ENCODE results near the gene GNG7. TPM values are rescaled to one million over a fixed set of nuclear protein-coding genes. Genes with fewer than 3 reads are reported as not detected.
"Not testable (repeated sequence)": the region's sequence is repeated elsewhere in the genome, so short reads cannot be mapped to it uniquely, and the experiment has no call there.

The GNG7 gene
- polyA plus RNA-seq, 3 donors, result 2.8 to 4.0 (median 2.9) TPM

DNA sequence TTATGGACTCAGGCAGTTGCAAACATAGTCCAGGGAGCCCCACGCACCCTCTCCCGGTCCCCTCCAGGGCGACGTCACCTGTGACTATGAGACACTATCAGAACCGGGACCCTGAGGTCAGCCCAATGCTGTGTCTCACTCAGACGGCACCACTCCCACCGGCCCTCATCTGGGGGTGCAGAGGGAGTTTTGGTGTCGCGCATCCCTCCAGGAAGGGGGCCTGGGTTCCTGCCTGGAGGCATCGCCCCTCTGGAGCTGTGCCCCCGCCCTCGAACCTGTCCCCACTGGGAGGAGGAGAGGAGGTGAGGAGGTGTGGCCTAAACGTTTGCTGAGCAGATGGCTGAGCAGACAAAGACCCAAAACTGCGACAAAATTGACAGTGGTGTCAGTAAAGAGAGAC lies 175.3 kb downstream of the GNG7 start:
- WGBS, 3 donors, result 83 to 90% (median 87%) methylated on average over 14 of the region's 14 CpGs
- no peak overlapping the region for H3K27ac ChIP-seq (ENCODE audit: low read depth, low read length)

DNA sequence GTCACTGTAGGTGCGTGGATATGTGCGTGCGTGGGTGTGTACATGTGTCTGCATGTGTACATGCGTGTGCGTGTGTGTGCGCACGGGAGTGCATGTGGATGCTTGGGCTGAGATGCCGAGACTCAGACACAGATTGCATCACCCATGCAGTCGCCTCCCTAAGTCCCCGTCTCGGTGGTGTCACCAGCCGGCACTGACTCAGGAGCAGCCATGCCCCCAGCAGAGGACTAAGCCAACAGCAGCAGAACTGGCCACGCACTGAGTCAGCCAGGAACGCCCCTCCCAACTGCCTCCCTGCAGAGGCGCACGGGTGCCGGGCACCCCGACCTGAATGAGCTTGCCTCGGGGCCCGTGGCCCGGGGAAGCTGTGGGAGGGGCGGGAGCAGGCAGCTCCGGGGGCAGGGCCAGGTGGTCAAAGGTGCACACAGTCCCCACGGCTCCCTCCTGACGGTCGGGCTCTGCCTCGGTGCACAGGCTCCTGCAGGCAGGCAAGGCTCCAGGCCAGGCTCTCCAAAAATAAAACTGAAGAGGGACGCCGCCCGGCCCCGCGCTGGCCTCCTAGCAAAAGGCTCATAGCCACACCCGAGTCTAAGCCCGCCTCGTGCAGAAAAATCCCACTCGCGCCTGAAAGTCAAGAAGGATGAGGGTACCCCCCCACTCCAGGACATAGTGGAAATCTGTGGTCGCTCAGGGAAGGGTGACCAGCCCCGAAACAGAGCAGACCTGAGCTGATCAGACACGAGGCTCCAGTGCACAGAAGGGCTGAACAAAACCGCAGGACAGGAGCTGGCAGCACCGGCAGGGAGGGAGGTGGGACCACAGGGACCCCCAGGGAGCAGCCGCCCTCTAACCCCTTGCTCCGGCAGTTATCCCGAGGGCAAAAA lies 177.4 kb downstream of the GNG7 start:
- no peak overlapping the region for H3K27ac ChIP-seq (ENCODE audit: low read depth, low read length)
- 49 to 76% (median 62%) methylated on average over 43 to 45 of the region's 45 CpGs for WGBS, 3 donors

DNA sequence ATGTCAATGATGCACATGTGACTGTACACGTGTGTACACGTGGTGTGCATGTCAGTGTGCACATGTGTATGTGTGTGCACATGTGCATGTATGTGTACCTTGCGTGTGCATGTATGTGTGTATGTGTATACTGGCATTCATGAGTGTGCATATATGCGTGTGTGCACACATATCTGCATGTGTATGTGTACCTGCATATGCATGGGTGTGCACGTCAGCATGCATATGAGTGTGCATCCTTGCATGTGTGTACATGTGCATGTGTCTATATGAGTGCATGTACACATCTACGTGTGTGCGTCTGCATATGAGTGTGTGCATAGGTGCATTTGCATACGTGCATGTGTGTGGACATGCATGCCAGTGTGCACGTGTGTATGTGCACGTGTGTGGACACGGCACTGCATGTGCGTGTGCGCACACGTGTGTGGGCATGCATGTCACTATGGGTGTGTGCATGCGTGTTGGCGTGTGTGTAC lies 178.1 kb downstream of the GNG7 start:
- 88 to 94% (median 92%) methylated on average over 16 of the region's 16 CpGs for WGBS, 3 donors
- no peak overlapping the region for H3K27ac ChIP-seq (ENCODE audit: low read depth, low read length)

DNA sequence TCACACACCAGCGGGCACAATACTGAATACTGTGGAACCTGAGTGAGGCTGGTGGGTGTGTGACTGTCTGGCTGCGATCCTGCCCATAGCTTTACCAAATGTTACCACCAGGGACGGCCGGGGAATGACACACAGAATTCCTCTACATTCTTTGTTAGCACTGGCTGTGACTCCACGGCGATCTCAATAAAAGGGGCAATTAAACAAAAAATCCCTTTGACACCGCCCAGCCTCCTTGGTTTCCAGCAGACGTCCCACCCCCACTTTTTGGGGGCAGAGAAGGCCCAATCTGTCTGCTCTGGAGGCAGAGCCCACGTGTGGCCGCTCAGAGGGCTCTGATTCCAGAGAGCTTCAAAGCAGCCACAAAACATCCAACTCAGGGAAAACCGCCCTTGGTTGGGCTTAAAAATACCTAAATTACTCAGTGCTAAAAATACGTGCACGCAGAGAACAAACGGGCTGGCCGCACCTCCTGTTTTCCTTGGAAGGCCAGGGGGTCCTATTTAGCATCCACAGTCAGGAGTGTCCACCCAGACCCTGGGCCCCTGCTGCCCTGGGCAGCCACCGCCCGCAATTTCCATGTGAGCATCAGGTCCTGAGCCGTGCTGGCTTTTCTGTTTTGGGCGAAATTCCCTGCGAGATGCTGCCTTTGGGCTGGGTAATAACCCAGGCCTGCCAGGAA lies 178.7 kb downstream of the GNG7 start:
- 73 to 86% (median 76%) methylated on average over 20 of the region's 20 CpGs for WGBS, 3 donors
- H3K27ac ChIP-seq (ENCODE audit: low read depth, low read length), result no peak overlapping the region

GRCh38 chr19:2519482-2519881 lies 183.0 kb downstream of the GNG7 start:
- H3K27ac ChIP-seq (ENCODE audit: low read depth, low read length), result no peak overlapping the region
- WGBS, 3 donors, result 89 to 98% (median 91%) methylated on average over 6 of the region's 6 CpGs

DNA sequence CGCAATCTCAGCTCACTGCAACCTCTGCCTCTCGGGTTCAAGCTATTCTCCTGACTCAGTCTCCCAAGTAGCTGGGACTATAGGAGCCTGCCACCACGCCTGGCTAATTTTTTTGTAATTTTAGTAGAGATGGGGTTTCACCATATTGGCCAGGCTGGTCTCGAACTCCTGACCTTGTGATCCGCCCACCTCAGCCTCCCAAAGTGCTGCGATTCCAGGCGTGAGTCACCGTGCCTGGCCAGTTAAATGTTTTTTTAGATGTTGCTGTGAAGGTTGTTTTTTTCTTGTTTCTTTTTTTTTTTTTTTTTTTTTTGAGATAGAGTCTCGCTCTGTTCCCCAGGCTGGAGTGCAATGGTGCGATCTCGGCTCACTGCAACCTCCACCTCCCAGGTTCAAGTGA lies 183.6 kb downstream of the GNG7 start:
- H3K27ac ChIP-seq (ENCODE audit: low read depth, low read length), result not testable (repeated sequence)
- 82 to 94% (median 85%) methylated on average over 8 to 11 of the region's 11 CpGs for WGBS, 3 donors

GRCh38 chr19:2517881-2518601 lies 184.5 kb downstream of the GNG7 start:
- no peak overlapping the region for H3K27ac ChIP-seq (ENCODE audit: low read depth, low read length)
- 70 to 78% (median 71%) methylated on average over 33 to 35 of the region's 35 CpGs for WGBS, 3 donors

DNA sequence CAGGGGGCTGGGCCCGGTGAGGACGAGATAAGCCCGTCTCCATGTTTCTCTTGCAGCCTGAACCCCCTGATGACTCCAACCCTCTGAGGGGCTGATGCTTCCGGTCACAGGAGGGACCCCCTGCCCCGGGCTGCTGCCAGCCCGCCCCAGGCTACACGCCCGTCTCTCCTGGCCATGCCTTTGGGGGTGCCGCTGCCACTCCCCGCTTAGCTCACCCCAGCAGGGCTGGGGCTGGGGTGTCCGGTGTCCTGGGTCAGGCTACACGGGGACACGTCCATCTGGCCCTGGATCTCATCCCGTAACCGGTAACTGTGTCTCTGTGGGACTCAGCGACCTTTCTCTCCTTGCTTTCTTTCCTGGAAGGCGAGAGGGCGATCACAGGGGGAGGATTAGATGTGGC lies 185.8 kb downstream of the GNG7 start:
- no peak overlapping the region for H3K27ac ChIP-seq (ENCODE audit: low read depth, low read length)
- WGBS, 3 donors, result 85 to 87% (median 86%) methylated on average over 16 to 18 of the region's 18 CpGs

DNA sequence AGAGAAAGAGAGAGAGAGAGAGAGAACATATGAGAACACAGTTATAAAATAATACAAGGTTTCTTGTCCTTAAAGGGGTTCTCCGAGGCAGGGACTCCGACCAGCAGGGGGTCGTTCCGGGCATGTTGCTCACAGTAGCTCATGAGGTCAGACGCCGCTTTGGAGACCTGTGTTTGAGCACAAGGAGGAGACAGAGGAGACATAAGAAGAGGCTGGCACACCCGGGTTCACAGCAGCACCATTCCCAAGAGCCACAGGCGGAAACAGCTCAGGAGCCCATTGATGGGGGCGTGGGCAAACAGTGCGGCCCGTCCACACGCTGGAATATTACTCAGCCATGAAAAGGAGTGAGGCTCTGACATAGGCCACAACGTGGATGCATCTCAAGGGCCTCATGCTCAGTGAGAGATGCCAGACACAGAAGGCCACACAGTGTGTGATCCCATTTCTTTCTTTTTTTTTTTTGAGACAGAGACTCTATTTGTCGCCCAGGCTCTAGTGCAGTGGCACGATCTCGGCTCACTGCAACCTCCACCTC lies 187.4 kb downstream of the GNG7 start:
- H3K27ac ChIP-seq (ENCODE audit: low read depth, low read length), result no peak overlapping the region
- 92 to 96% (median 95%) methylated on average over 16 of the region's 16 CpGs for WGBS, 3 donors

- WGBS, 3 donors, result 57 to 73% (median 69%) methylated on average over 40 to 41 of the region's 41 CpGs
- H3K27ac ChIP-seq (ENCODE audit: low read depth, low read length), result no peak overlapping the region
Observed at GRCh38 chr19:2512523-2513431, 189.7 kb downstream of the GNG7 start.

GRCh38 chr19:2511991-2512390 lies 190.5 kb downstream of the GNG7 start:
- 89 to 91% (median 91%) methylated on average over 21 of the region's 21 CpGs for WGBS, 3 donors
- no peak overlapping the region for H3K27ac ChIP-seq (ENCODE audit: low read depth, low read length)

DNA sequence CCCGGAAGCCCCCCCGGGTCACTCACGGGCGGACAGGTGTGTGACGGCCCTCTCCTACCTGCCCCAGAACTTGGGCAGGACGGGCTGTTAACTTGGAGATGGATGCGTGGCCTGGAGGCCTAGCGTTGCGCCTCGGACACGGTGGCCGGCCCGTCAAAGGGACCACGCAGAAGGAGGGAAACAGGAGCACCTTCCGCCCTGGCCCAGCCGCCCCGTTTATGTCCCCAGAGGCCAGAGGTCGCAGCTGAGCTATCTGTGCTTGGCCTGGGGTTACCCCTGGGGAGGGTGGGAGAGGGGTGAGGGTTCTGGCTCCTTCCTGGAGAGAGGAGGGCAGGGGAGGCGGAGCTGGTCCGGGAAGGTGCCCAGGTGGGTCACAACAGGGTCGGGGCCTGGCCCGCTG lies 190.9 kb downstream of the GNG7 start:
- WGBS, 3 donors, result 87 to 92% (median 88%) methylated on average over 21 to 22 of the region's 22 CpGs
- H3K27ac ChIP-seq (ENCODE audit: low read depth, low read length), result no peak overlapping the region

GRCh38 chr19:2509096-2509495 lies 193.4 kb downstream of the GNG7 start:
- no peak overlapping the region for H3K27ac ChIP-seq (ENCODE audit: low read depth, low read length)
- WGBS, 3 donors, result 92 to 95% (median 92%) methylated on average over 8 of the region's 8 CpGs

DNA sequence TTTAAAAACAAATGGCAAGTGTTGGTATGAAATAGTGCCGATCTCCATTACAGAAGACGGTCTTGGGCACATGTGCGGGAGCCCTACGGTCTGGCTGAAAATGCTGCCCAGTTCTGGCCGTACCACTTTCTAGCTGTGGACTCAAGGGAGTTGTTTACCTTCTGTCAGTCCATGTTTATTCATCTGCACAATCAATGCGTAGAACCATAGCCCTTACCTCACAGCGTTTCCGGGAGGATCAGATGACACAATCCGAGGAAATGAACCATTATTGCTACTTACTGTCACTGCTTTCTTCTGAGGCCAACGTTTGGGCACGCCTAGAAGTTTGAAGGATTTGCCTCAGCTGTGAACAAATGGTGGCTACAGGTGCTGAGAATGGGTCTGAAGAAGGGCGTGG lies 195.4 kb downstream of the GNG7 start:
- WGBS, 3 donors, result 11 to 23% (median 23%) methylated on average over 12 of the region's 12 CpGs
- H3K27ac ChIP-seq (ENCODE audit: low read depth, low read length), result no peak overlapping the region

GRCh38 chr19:2506656-2507055 lies 195.8 kb downstream of the GNG7 start:
- H3K27ac ChIP-seq (ENCODE audit: low read depth, low read length), result not testable (repeated sequence)
- 49 to 77% (median 73%) methylated on average over 8 of the region's 8 CpGs for WGBS, 3 donors

DNA sequence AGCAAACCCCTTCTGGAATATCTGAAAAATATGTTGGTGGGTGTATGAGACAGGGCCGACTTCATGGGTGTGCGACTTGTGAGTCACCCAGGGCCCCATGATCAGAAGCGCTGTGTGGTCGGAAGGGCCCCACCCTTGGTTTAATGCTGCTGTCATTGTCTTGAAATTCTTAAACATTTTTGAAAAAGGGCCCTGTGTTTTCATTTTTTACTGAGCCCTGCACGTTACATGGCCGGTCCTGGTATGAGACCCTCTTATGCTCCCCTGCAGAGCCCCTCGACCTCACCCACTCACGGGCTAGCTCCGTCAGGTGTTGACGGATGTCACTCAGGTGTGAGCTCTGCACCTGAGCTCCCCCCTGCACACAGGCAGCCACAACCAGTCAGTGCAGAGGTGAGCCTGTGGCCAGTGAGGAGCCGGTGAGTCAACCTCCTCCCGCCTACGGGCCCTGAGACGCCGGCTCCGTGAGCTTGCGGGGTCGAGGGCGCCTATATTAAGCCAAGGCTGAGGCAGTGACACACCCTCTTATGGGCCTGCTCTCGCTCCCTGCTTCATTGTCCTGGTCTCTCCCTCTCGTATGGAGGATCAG lies 198.9 kb downstream of the GNG7 start:
- no peak overlapping the region for H3K27ac ChIP-seq (ENCODE audit: low read depth, low read length)
- 57 to 62% (median 60%) methylated on average over 21 of the region's 21 CpGs for WGBS, 3 donors

GRCh38 chr19:2500841-2501261 lies 201.6 kb downstream of the GNG7 start:
- no peak overlapping the region for H3K27ac ChIP-seq (ENCODE audit: low read depth, low read length)
- whole genome bisulfite sequencing, 3 donors, result 50 to 72% (median 67%) methylated on average over 12 of the region's 12 CpGs

All from adipose tissue (tissue), 3 donors.